Natural killer cell (primary cell): ENCODE measurements around the gene TRAFD1. TPM values are rescaled to one million over a fixed set of nuclear protein-coding genes. Genes with fewer than 3 reads are reported as not detected.
"Not testable (repeated sequence)": the region's sequence is repeated elsewhere in the genome, so short reads cannot be mapped to it uniquely, and the experiment has no call there.

Experiments used
- ATAC-seq, 3 donors: fragments of 150-1000 bp in 2 of 3; fragments of 200-7000 bp in 1 of 3; cut with Tn5 transposase; 1 replicate in 1 of 3; 2 replicates in 2 of 3; pipeline ENCODE4 v1.10.0; 2021; ENCODE audit warnings: mild to moderate bottlenecking in 2 of 3, moderate library complexity in 2 of 3
- DNase-seq, 2 donors: peaks; one replicate each; pipeline versions ENCODE4 v3.0.0 to v3.0.0-alpha.2; 2013 to 2021; ENCODE audit warnings: mixed read lengths in 1 of 2
- H3K27ac ChIP-seq: one replicate; pipeline ENCODE4 v1.5.1; 2013; ENCODE audit warnings: mild to moderate bottlenecking, low read length
- H3K27me3 ChIP-seq: one replicate; pipeline ENCODE4 v1.6.1; 2013; ENCODE audit warnings: low read length; ENCODE audit not compliant: control insufficient read depth, insufficient read depth
- H3K36me3 ChIP-seq: one replicate; pipeline ENCODE4 v1.6.1; 2013; ENCODE audit warnings: low read length; ENCODE audit not compliant: control insufficient read depth, insufficient read depth
- H3K4me1 ChIP-seq: one replicate; pipeline ENCODE4 v1.6.1; 2013; ENCODE audit warnings: low read length; ENCODE audit not compliant: control insufficient read depth, insufficient read depth
- H3K4me3 ChIP-seq: one replicate; pipeline ENCODE4 v1.5.1; 2013; ENCODE audit warnings: low read length
- H3K9me3 ChIP-seq: one replicate; pipeline ENCODE4 v1.6.1; 2013; ENCODE audit warnings: low read length; ENCODE audit not compliant: control insufficient read depth, insufficient read depth
- H3K27ac Mint-ChIP-seq, 2 donors: one replicate each; pipeline ENCODE4 v1.8.0; 2022; ENCODE audit warnings: mild to moderate bottlenecking in 2 of 2, mixed read lengths in 2 of 2, moderate library complexity in 1 of 2
- H3K27me3 Mint-ChIP-seq, 2 donors: one replicate each; pipeline ENCODE4 v1.8.0; 2022; ENCODE audit warnings: low read depth in 2 of 2, mixed read lengths in 2 of 2
- H3K36me3 Mint-ChIP-seq: one replicate; pipeline ENCODE4 v1.8.0; 2022; ENCODE audit warnings: mixed read lengths
- H3K4me1 Mint-ChIP-seq, 2 donors: one replicate each; pipeline ENCODE4 v1.8.0; 2022; ENCODE audit warnings: mixed read lengths in 2 of 2
- H3K4me3 Mint-ChIP-seq: one replicate; pipeline ENCODE4 v1.8.0; 2022; ENCODE audit warnings: mild to moderate bottlenecking, moderate library complexity, mixed read lengths
- H3K9me3 Mint-ChIP-seq, 2 donors: one replicate each; pipeline ENCODE4 v1.8.0; 2022; ENCODE audit warnings: mixed read lengths in 2 of 2
- CTCF ChIP-seq: fragments of 200-600 bp; IDR thresholded peaks from one replicate; pipeline ENCODE4 v1.8.0; 2022; ENCODE audit warnings: antibody characterized with exemption
- WGBS: methylation state at CpG from one replicate; pipeline ENCODE4 v1.1.7; 2013; ENCODE audit warnings: missing lambda C conversion rate; ENCODE audit not compliant: insufficient coverage; 5-methylcytosine and 5-hydroxymethylcytosine counted together
- intact Hi-C: fragments of 100-400 bp; cut with micrococcal nuclease; formaldehyde crosslinking; loops from one replicate; pipeline ENCODE4 v1.14.2; 2022
- total RNA-seq, 4 donors: library from RNA; stranded (reverse); fragments of 120-200 nt in 1 of 4; gene quantifications; one replicate each; pipeline versions ENCODE4 v1.2.3 to v1.2.4, GENCODE V29; 2013 to 2022

The TRAFD1 gene
- total RNA-seq, 3 donors from 2014 or later (not counting 1 experiment from before 2014, with no cell fraction given) = 35.8 to 45.3 (median 45.2) TPM

GRCh38 chr12:112102127-112102526 lies 23.2 kb upstream of the TRAFD1 start:
- peaks cover 9% of the 10 kb centered on the region for H3K4me1 ChIP-seq

GRCh38 chr12:112102746-112103145 lies 22.6 kb upstream of the TRAFD1 start:
- Histone ChIP-seq H3K4me1 (peaks cover 13% of the 10 kb centered on the region), H3K36me3 (peaks cover 15% of the 10 kb centered on the region)
- DNase-seq, H3K27ac Mint-ChIP-seq, H3K36me3 Mint-ChIP-seq, H3K9me3 Mint-ChIP-seq, H3K27me3 Mint-ChIP-seq, H3K4me3 Mint-ChIP-seq, intact Hi-C loops, H3K27me3 ChIP-seq, ATAC-seq, H3K4me3 ChIP-seq, H3K9me3 ChIP-seq, H3K27ac ChIP-seq: not testable (repeated sequence)
- peaks cover 25 to 29% of the 10 kb centered on the region in 2 donors for H3K4me1 Mint-ChIP-seq
- 94% methylated on average over 18 of the region's 19 CpGs for WGBS

More at GRCh38 chr12:112102127-112102526, 23.2 kb upstream of the TRAFD1 start:
- no peaks in the 10 kb centered on the region for H3K27me3 Mint-ChIP-seq
- no peak for ATAC-seq
- Histone ChIP-seq H3K4me3 (no peak overlapping the region), H3K27ac (no peak overlapping the region), H3K9me3 (no peaks in the 10 kb centered on the region), H3K36me3 (peaks cover 15% of the 10 kb centered on the region), H3K27me3 (no peaks in the 10 kb centered on the region)
- WGBS = 96% methylated on average over 4 of the region's 4 CpGs
- H3K27ac Mint-ChIP-seq = no peak overlapping the region
- intact Hi-C loops = no loop called here
- DNase-seq = no peak
- peaks cover 6% of the 10 kb centered on the region for H3K36me3 Mint-ChIP-seq
- H3K4me1 Mint-ChIP-seq = peaks cover 19 to 23% of the 10 kb centered on the region in 2 donors
- no peak for TF ChIP-seq CTCF
- no peak overlapping the region for H3K4me3 Mint-ChIP-seq
- H3K9me3 Mint-ChIP-seq = no peaks in the 10 kb centered on the region

GRCh38 chr12:112103758-112104503 lies 21.4 kb upstream of the TRAFD1 start:
- no peak overlapping the region for H3K27ac ChIP-seq
- H3K4me1 ChIP-seq = peaks cover 19% of the 10 kb centered on the region
- ATAC-seq (no peak), DNase-seq (no peak)
- peaks cover 33 to 35% of the 10 kb centered on the region in 2 donors for H3K4me1 Mint-ChIP-seq
- H3K27me3 ChIP-seq = no peaks in the 10 kb centered on the region
- no peaks in the 10 kb centered on the region for H3K27me3 Mint-ChIP-seq
- peaks cover 12% of the 10 kb centered on the region for H3K36me3 ChIP-seq
- TF ChIP-seq CTCF = no peak
- intact Hi-C loops = no loop called here
- no peak overlapping the region for H3K4me3 Mint-ChIP-seq
- WGBS = 95% methylated on average over 6 of the region's 8 CpGs
- H3K4me3 ChIP-seq = no peak overlapping the region
- no peak overlapping the region for H3K27ac Mint-ChIP-seq
- H3K36me3 Mint-ChIP-seq = peaks cover 6% of the 10 kb centered on the region
- no peaks in the 10 kb centered on the region for H3K9me3 Mint-ChIP-seq
- H3K9me3 ChIP-seq = no peaks in the 10 kb centered on the region

- no peak for ATAC-seq
- H3K4me1 ChIP-seq = peaks cover 25% of the 10 kb centered on the region
- H3K4me1 Mint-ChIP-seq = peaks cover 33 to 35% of the 10 kb centered on the region in 2 donors
- no peak for TF ChIP-seq CTCF
- H3K4me3 ChIP-seq = no peak overlapping the region
- H3K27me3 ChIP-seq = no peaks in the 10 kb centered on the region
- peak overlapping the region; percentile 29 for H3K4me3 Mint-ChIP-seq
- no peaks in the 10 kb centered on the region for H3K9me3 Mint-ChIP-seq
- no peaks in the 10 kb centered on the region for H3K9me3 ChIP-seq
- no peak overlapping the region for H3K27ac ChIP-seq
- no peak for DNase-seq
- peaks cover 4% of the 10 kb centered on the region for H3K36me3 Mint-ChIP-seq
- H3K27me3 Mint-ChIP-seq = no peaks in the 10 kb centered on the region
- H3K36me3 ChIP-seq = peaks cover 3% of the 10 kb centered on the region
- H3K27ac Mint-ChIP-seq = peak overlapping the region in 1 of 2 donors; percentile 93
- WGBS = 94% methylated on average over 3 of the region's 3 CpGs
- intact Hi-C loops = no loop called here
Measured at GRCh38 chr12:112105891-112106290, 19.5 kb upstream of the TRAFD1 start.
